ENCODE measurements around the gene CT47B1. TPM values are rescaled to one million over a fixed set of nuclear protein-coding genes. Genes with fewer than 3 reads are reported as not detected.

The CT47B1 gene
- total RNA-seq, 4 donors from 2014 or later, result not detected

- TF ChIP-seq POLR2AphosphoS5 (IDR thresholded peaks at IDR 0.05) (no peak), CTCF (IDR thresholded peaks at IDR 0.05) (no peak), EP300 (IDR thresholded peaks at IDR 0.05) (no peak), POLR2A (IDR thresholded peaks at IDR 0.05; ENCODE audit: low read depth) (no peak)
- 42% methylated on average over 2 of the region's 2 CpGs for WGBS
- Histone ChIP-seq H3K9me3 (no peaks in the 10 kb centered on the region), H3K27ac (replicated peaks in 1 of 4) (no peak overlapping the region), H3K36me3 (no peaks in the 10 kb centered on the region), H3K27me3 (no peaks in the 10 kb centered on the region), H3K4me3 (no peak overlapping the region), H3K4me1 (no peaks in the 10 kb centered on the region)
- DNase-seq (ENCODE audit: extremely low spot score), result no peak
- intact Hi-C loops (cut with DNase I), result no loop called here
These were observed 50.5 kb downstream of the CT47B1 start for GRCh38 chrX:120825146-120825545.

- DNase-seq (ENCODE audit: extremely low spot score), result no peak
- no peak for TF ChIP-seq EP300 (IDR thresholded peaks at IDR 0.05)
- TF ChIP-seq CTCF (IDR thresholded peaks at IDR 0.05), result no peak
- no peak for TF ChIP-seq POLR2AphosphoS5 (IDR thresholded peaks at IDR 0.05)
- TF ChIP-seq POLR2A (IDR thresholded peaks at IDR 0.05; ENCODE audit: low read depth), result no peak
- Histone ChIP-seq H3K36me3 (no peaks in the 10 kb centered on the region), H3K27ac (replicated peaks in 1 of 4) (no peak overlapping the region), H3K4me3 (no peak overlapping the region), H3K4me1 (no peaks in the 10 kb centered on the region), H3K9me3 (no peaks in the 10 kb centered on the region), H3K27me3 (no peaks in the 10 kb centered on the region)
- intact Hi-C loops (cut with DNase I), result no loop called here
- 72% methylated on average over 1 of the region's 1 CpG for WGBS
These were observed 51.6 kb downstream of the CT47B1 start for GRCh38 chrX:120824021-120824420.

GRCh38 chrX:120823556-120823955 lies 52.1 kb downstream of the CT47B1 start:
- no peaks in the 10 kb centered on the region for H3K36me3 ChIP-seq
- H3K4me3 ChIP-seq, result no peak overlapping the region
- no peak overlapping the region for H3K27ac ChIP-seq (replicated peaks in 1 of 4)
- TF ChIP-seq EP300 (IDR thresholded peaks at IDR 0.05) (no peak), POLR2A (IDR thresholded peaks at IDR 0.05; ENCODE audit: low read depth) (no peak), POLR2AphosphoS5 (IDR thresholded peaks at IDR 0.05) (no peak), CTCF (IDR thresholded peaks at IDR 0.05) (no peak)
- no peaks in the 10 kb centered on the region for H3K9me3 ChIP-seq
- H3K4me1 ChIP-seq, result no peaks in the 10 kb centered on the region
- intact Hi-C loops (cut with DNase I), result no loop called here
- DNase-seq (ENCODE audit: extremely low spot score), result no peak
- H3K27me3 ChIP-seq, result no peaks in the 10 kb centered on the region

Small RNAs within 50 kb of the gene (small RNA-seq; reads per million reads assigned to genes)
- 0 reads per million in 3 donors for gene AC008162.1

Other genes with a start within 250 kb of the CT47B1 start
- 10 to 100 TPM; 18.6 to 21.4 (median 20.4) TPM for gene C1GALT1C1, start 245.8 kb downstream of the CT47B1 start, total RNA-seq
- not detected for gene CT47A11, start 61.3 kb upstream of the CT47B1 start, total RNA-seq
- gene CT47A10, start 66.2 kb upstream of the CT47B1 start, total RNA-seq, result not detected
- not detected for gene CT47A9, start 71.0 kb upstream of the CT47B1 start, total RNA-seq
- not detected for gene CT47A8, start 75.9 kb upstream of the CT47B1 start, total RNA-seq
- not detected for gene CT47A7, start 80.7 kb upstream of the CT47B1 start, total RNA-seq
- not detected for gene CT47A6, start 85.6 kb upstream of the CT47B1 start, total RNA-seq
- gene CT47A5, start 90.5 kb upstream of the CT47B1 start, total RNA-seq, result not detected
- gene CT47A4, start 95.3 kb upstream of the CT47B1 start, total RNA-seq, result not detected
- not detected for gene CT47A3, start 100.2 kb upstream of the CT47B1 start, total RNA-seq
- gene CT47A2, start 105.1 kb upstream of the CT47B1 start, total RNA-seq, result not detected
- gene CT47A1, start 109.9 kb upstream of the CT47B1 start, total RNA-seq, result not detected
- 1 to 10 TPM in 3 of 4 donors, under 1 TPM in 1; 0.83 to 1.7 (median 1.1) TPM for gene GLUD2, start 171.7 kb upstream of the CT47B1 start, total RNA-seq